SK-N-SH treated with all-trans-retinoic acid at 6 μM for 48 hours (cell line): ENCODE results near the gene ATOH8.

Source experiments
- ATAC-seq: fragments of 200-7000 bp; cut with Tn5 transposase; 3 replicates; pipeline ENCODE4 v1.9.1; 2020; ENCODE audit warnings: mild to moderate bottlenecking, moderate library complexity
- ARNTL ChIP-seq: fragments of 450-650 bp; formaldehyde crosslinking; IDR thresholded peaks from 2 replicates; pipeline ENCODE4 v1.5.0; 2020; ENCODE audit warnings: low read depth, mild to moderate bottlenecking, moderate library complexity, borderline replicate concordance
- BACH2 ChIP-seq: fragments of 250-450 bp; sonication (Bioruptor Pico); IDR thresholded peaks from 2 replicates; pipeline ENCODE4 v1.9.0; 2021; ENCODE audit warnings: mild to moderate bottlenecking, borderline replicate concordance
- CREB5 ChIP-seq: fragments of 250-450 bp; sonication (Bioruptor Pico); IDR thresholded peaks from 2 replicates; pipeline ENCODE4 v1.5.1; 2020; ENCODE audit warnings: low read depth, mild to moderate bottlenecking, moderate library complexity
- CSDC2 ChIP-seq: fragments of 250-450 bp; sonication (Bioruptor Pico); IDR thresholded peaks from 2 replicates; pipeline ENCODE4 v1.5.0; 2020; ENCODE audit warnings: mild to moderate bottlenecking, moderate library complexity
- CSRNP3 ChIP-seq: fragments of 250-450 bp; sonication (Bioruptor Pico); IDR thresholded peaks from 2 replicates; pipeline ENCODE4 v1.5.1; 2021; ENCODE audit warnings: mild to moderate bottlenecking, moderate library complexity
- ISL1 ChIP-seq: fragments of 250-450 bp; sonication (Bioruptor Pico); IDR thresholded peaks from 2 replicates; pipeline ENCODE4 v2.1.2; 2022; ENCODE audit warnings: mild to moderate bottlenecking, moderate library complexity
- OSR1 ChIP-seq: fragments of 250-450 bp; sonication (Bioruptor Pico); IDR thresholded peaks from 2 replicates; pipeline ENCODE4 v1.8.0; 2022; ENCODE audit warnings: moderate library complexity, mild to moderate bottlenecking, inconsistent platforms
- PATZ1 ChIP-seq: fragments of 250-450 bp; sonication (Bioruptor Pico); IDR thresholded peaks from 2 replicates; pipeline ENCODE4 v1.8.0; 2020; ENCODE audit warnings: mild to moderate bottlenecking, moderate library complexity, borderline replicate concordance
- RARB ChIP-seq: fragments of 250-450 bp; sonication (Bioruptor Pico); IDR thresholded peaks from 2 replicates; pipeline ENCODE4 v1.8.0; 2021; ENCODE audit warnings: mild to moderate bottlenecking, moderate library complexity
- SNAI2 ChIP-seq: fragments of 250-450 bp; sonication (Bioruptor Pico); IDR thresholded peaks from 2 replicates; pipeline ENCODE4 v1.5.0; 2020; ENCODE audit warnings: mild to moderate bottlenecking, moderate library complexity
- TCF4 ChIP-seq: fragments of 250-450 bp; sonication (Bioruptor Pico); IDR thresholded peaks from 2 replicates; pipeline ENCODE4 v1.8.0; 2021; ENCODE audit warnings: mild to moderate bottlenecking, moderate library complexity, borderline replicate concordance
- TOX ChIP-seq: fragments of 250-450 bp; sonication (Bioruptor Pico); IDR thresholded peaks from 2 replicates; pipeline ENCODE4 v1.8.0; 2021; ENCODE audit warnings: mild to moderate bottlenecking, moderate library complexity, borderline replicate concordance
- TSHZ2 ChIP-seq: fragments of 250-450 bp; sonication (Bioruptor Pico); IDR thresholded peaks from 2 replicates; pipeline ENCODE4 v1.5.0; 2020; ENCODE audit warnings: mild to moderate bottlenecking, moderate library complexity
- ZFP3 ChIP-seq: fragments of 250-450 bp; sonication (Bioruptor Pico); IDR thresholded peaks from 2 replicates; pipeline ENCODE4 v1.5.0; 2020; ENCODE audit warnings: mild to moderate bottlenecking, moderate library complexity
- ZFP30 ChIP-seq: fragments of 450-650 bp; formaldehyde crosslinking; IDR thresholded peaks from 2 replicates; pipeline ENCODE4 v1.5.0; 2022; ENCODE audit warnings: mild to moderate bottlenecking, moderate library complexity
- ZNF70 ChIP-seq: fragments of 450-650 bp; formaldehyde crosslinking; IDR thresholded peaks from 2 replicates; pipeline ENCODE4 v1.5.0; 2020; ENCODE audit warnings: mild to moderate bottlenecking, moderate library complexity

The ATOH8 gene

GRCh38 chr2:85765081-85765731 lies 11.4 kb downstream of the ATOH8 start:
- TF ChIP-seq BACH2 (CRISPR knock-in tag) (no peak), OSR1 (CRISPR knock-in tag) (no peak), ZFP30 (CRISPR knock-in tag) (no peak), ISL1 (CRISPR knock-in tag) (no peak), ARNTL (CRISPR knock-in tag) (no peak), RARB (CRISPR knock-in tag) (no peak), ZFP3 (CRISPR knock-in tag) (no peak), PATZ1 (no peak), TSHZ2 (CRISPR knock-in tag) (no peak), CSDC2 (CRISPR knock-in tag) (no peak)
- ATAC-seq = no peak

GRCh38 chr2:85766229-85766628 lies 12.4 kb downstream of the ATOH8 start:
- no peak for ATAC-seq
- no peak for TF ChIP-seq RARB (CRISPR knock-in tag)
- TF ChIP-seq TSHZ2 (CRISPR knock-in tag) = no peak
- TF ChIP-seq ZFP30 (CRISPR knock-in tag) = no peak
- TF ChIP-seq ZNF70 (CRISPR knock-in tag) = no peak
- TF ChIP-seq SNAI2 = no peak
- no peak for TF ChIP-seq TCF4 (CRISPR knock-in tag)
- TF ChIP-seq ARNTL (CRISPR knock-in tag) = no peak
- TF ChIP-seq ISL1 (CRISPR knock-in tag) = no peak
- TF ChIP-seq CREB5 = no peak
- TF ChIP-seq PATZ1 = no peak
- TF ChIP-seq BACH2 (CRISPR knock-in tag) = no peak
- no peak for TF ChIP-seq TOX (CRISPR knock-in tag)
- no peak for TF ChIP-seq ZFP3 (CRISPR knock-in tag)

- ATAC-seq = no peak
- TF ChIP-seq ZFP30 (CRISPR knock-in tag) (no peak), BACH2 (CRISPR knock-in tag) (no peak), PATZ1 (no peak), CSRNP3 (CRISPR knock-in tag) (no peak), TSHZ2 (CRISPR knock-in tag) (no peak)
Observed at GRCh38 chr2:85767803-85768665, 14.2 kb downstream of the ATOH8 start.
